Thoracic aorta (tissue), 2 donors: ENCODE results near the gene KIF25. TPM values are rescaled to one million over a fixed set of nuclear protein-coding genes. Genes with fewer than 3 reads are reported as not detected.

Experiments
- ATAC-seq: fragments of 150-250 bp; one replicate; pipeline ENCODE4 v1.8.0; 2017; ENCODE audit warnings: low read depth; ENCODE audit not compliant: insufficient number of reproducible peaks, low FRiP score
- DNase-seq: peaks from one replicate; pipeline ENCODE4 v3.0.0-alpha.2; 2020; ENCODE audit warnings: low spot score
- H3K27ac ChIP-seq, 2 donors: fragments of 200-600 bp; sonication (generic); 1 replicate in 1 of 2; 2 replicates in 1 of 2; pipeline ENCODE4 v1.5.1; 2016; ENCODE audit warnings: mild to moderate bottlenecking in 2 of 2, moderate library complexity in 2 of 2
- H3K27me3 ChIP-seq: fragments of 200-600 bp; sonication (generic); replicated peaks from 2 replicates; pipeline ENCODE4 v1.6.0; 2016; ENCODE audit warnings: mild to moderate bottlenecking; ENCODE audit not compliant: insufficient read depth
- H3K36me3 ChIP-seq: fragments of 200-600 bp; sonication (generic); one replicate; pipeline ENCODE4 v1.5.1; 2016
- H3K4me1 ChIP-seq, 2 donors: fragments of 200-600 bp; sonication (generic); 1 replicate in 1 of 2; 2 replicates in 1 of 2; pipeline versions ENCODE4 v1.5.1 to v1.6.0; 2016; ENCODE audit warnings: low read depth in 2 of 2, mild to moderate bottlenecking in 1 of 2; ENCODE audit not compliant: control insufficient read depth in 1 of 2
- H3K4me3 ChIP-seq: fragments of 200-600 bp; sonication (generic); 2 replicates; pipeline ENCODE4 v1.5.1; 2016; ENCODE audit warnings: mild to moderate bottlenecking
- H3K9me3 ChIP-seq: fragments of 200-600 bp; sonication (generic); 2 replicates; pipeline ENCODE4 v1.5.1; 2016
- total RNA-seq, 2 donors: library from RNA; depleted of rRNA; stranded (reverse); fragments of >200 nt; gene quantifications; one replicate each; pipeline versions ENCODE4 v1.1.0 to v1.2.3, GENCODE V29; 2016
- TF ChIP-seq, protein P1 (sequence below): fragments of 200-600 bp; sonication (generic); IDR thresholded peaks from one replicate; pipeline ENCODE4 v1.5.1; 2019; ENCODE audit warnings: antibody characterized with exemption

KIF25 gene
- total RNA-seq, 2 donors from 2014 or later, result not detected

DNA sequence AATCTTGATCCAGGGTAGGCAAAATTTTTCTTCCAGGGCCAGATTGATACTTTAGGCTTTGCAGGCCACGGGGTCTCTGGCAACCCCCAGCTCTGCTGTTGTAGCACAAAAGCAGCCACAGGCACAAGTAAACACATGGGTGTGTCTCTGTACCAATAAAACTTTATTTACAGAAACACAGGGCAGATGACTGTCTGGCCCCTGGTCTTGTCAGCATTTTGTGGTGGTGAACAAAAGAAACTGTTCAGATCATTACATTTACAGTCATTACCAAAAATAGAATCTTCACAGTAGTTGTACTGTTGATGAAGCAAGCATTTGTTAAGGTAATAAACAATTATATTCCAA, 45.0 kb upstream of the KIF25 start:
- ATAC-seq, result no peak
- Histone ChIP-seq H3K4me1 (no peaks in the 10 kb centered on the region), H3K9me3 (no peaks in the 10 kb centered on the region), H3K4me3 (no peak overlapping the region), H3K27me3 (no peaks in the 10 kb centered on the region), H3K27ac (no peak overlapping the region), H3K36me3 (peaks cover 30% of the 10 kb centered on the region)
- no peak for DNase-seq
- TF ChIP-seq, protein P1, sequence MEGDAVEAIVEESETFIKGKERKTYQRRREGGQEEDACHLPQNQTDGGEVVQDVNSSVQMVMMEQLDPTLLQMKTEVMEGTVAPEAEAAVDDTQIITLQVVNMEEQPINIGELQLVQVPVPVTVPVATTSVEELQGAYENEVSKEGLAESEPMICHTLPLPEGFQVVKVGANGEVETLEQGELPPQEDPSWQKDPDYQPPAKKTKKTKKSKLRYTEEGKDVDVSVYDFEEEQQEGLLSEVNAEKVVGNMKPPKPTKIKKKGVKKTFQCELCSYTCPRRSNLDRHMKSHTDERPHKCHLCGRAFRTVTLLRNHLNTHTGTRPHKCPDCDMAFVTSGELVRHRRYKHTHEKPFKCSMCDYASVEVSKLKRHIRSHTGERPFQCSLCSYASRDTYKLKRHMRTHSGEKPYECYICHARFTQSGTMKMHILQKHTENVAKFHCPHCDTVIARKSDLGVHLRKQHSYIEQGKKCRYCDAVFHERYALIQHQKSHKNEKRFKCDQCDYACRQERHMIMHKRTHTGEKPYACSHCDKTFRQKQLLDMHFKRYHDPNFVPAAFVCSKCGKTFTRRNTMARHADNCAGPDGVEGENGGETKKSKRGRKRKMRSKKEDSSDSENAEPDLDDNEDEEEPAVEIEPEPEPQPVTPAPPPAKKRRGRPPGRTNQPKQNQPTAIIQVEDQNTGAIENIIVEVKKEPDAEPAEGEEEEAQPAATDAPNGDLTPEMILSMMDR, result no peak

DNA sequence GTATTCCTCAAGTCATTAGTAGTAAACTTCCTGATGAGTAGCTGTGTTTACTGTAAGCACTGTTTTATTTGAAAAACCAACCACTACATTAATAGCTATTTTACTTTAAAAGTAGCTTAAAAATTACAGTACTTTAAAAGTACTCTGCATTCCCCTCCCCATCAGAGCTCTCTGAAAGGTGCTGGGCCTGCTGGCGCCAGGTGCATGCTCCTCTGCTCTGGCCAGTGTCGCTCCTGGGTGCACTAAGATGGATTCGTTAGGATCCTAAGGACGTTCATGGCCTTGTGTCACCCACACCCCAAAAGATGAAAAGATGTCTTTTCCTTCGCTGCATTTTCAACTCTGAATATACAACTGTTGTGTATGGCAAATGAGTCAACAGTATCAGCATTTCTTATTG, 43.9 kb upstream of the KIF25 start:
- H3K36me3 ChIP-seq, result peaks cover 30% of the 10 kb centered on the region
- H3K4me1 ChIP-seq, result no peaks in the 10 kb centered on the region
- no peak overlapping the region for H3K4me3 ChIP-seq
- TF ChIP-seq, protein P1, result no peak
- ATAC-seq (no peak), DNase-seq (no peak)
- H3K9me3 ChIP-seq, result no peaks in the 10 kb centered on the region
- H3K27me3 ChIP-seq, result no peaks in the 10 kb centered on the region
- no peak overlapping the region for H3K27ac ChIP-seq

- ATAC-seq (no peak), DNase-seq (no peak)
- Histone ChIP-seq H3K27ac (no peak overlapping the region), H3K9me3 (no peaks in the 10 kb centered on the region), H3K27me3 (no peaks in the 10 kb centered on the region), H3K36me3 (peaks cover 25% of the 10 kb centered on the region), H3K4me1 (no peaks in the 10 kb centered on the region), H3K4me3 (no peak overlapping the region)
- TF ChIP-seq, protein P1, result no peak
Observed at GRCh38 chr6:167954151-167954550, 43.3 kb upstream of the KIF25 start.

GRCh38 chr6:167956491-167956890, 41.0 kb upstream of the KIF25 start:
- TF ChIP-seq, protein P1, result no peak
- H3K27me3 ChIP-seq, result no peaks in the 10 kb centered on the region

DNA sequence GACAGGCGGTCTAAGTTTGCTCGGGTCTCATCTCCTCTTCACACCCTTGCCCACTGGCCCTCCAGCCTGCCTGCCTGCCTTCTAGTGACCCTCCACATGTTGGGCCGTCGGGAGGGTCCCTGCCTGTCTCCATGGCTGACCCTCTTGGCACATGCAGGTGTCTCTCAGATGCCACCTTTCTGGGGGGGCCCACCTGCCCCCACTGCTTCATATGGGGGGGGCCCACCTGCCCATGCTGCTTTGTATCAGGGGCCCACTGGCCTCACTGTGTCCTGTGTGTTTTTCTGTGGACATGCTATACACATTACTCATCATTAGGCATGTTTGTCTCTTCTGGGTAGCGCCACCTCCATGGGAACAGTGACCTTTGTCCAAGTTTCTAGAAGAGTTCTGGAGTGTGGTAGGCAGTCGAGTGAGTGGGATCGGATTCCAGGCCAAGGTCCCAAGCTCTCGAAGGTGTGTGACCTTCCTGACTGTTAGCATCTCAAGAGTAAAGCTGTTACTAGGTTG, 40.4 kb upstream of the KIF25 start:
- DNase-seq, result no peak
- Histone ChIP-seq H3K27ac (no peak overlapping the region), H3K27me3 (no peaks in the 10 kb centered on the region), H3K4me1 (no peaks in the 10 kb centered on the region), H3K4me3 (no peak overlapping the region), H3K36me3 (peaks cover 4% of the 10 kb centered on the region), H3K9me3 (no peaks in the 10 kb centered on the region)
- ATAC-seq, result no peak
- TF ChIP-seq, protein P1, result no peak

More at GRCh38 chr6:167956491-167956890, 41.0 kb upstream of the KIF25 start:
- H3K27ac ChIP-seq, result no peak overlapping the region
- no peaks in the 10 kb centered on the region for H3K9me3 ChIP-seq
- no peak overlapping the region for H3K4me3 ChIP-seq
- peaks cover 9% of the 10 kb centered on the region for H3K36me3 ChIP-seq
- DNase-seq (no peak), ATAC-seq (no peak)
- H3K4me1 ChIP-seq, result no peaks in the 10 kb centered on the region
